PC-3 (cell line): Measurements from ENCODE around the gene RBM20. TPM values are rescaled to one million over a fixed set of nuclear protein-coding genes. Genes with fewer than 3 reads are reported as not detected.

ENCODE experiments used
- ATAC-seq: fragments of 200-7000 bp; cut with Tn5 transposase; 2 replicates; pipeline ENCODE4 v1.9.1; 2020; ENCODE audit warnings: mild to moderate bottlenecking, moderate library complexity
- BruUV-seq: library from RNA; stranded (reverse); fragments of 400-500 nt; replicated peaks from 2 replicates; lab custom pipeline; 2021; lab: Mats Ljungman, UMichigan
- CTCF ChIA-PET: fragments of 300-600 bp; sonication (Branson Sonifier 250); formaldehyde crosslinking; loops from one replicate; lab custom pipeline; 2022; ENCODE audit warnings: antibody characterized with exemption; lab: Charles Lee
- POLR2A ChIA-PET: fragments of 300-600 bp; sonication (Branson Sonifier 250); formaldehyde crosslinking; loops from one replicate; lab custom pipeline; 2022; ENCODE audit warnings: antibody characterized with exemption; ENCODE audit not compliant: unreplicated experiment; lab: Charles Lee
- DNase-seq: peaks from one replicate; pipeline ENCODE4 v3.0.0-alpha.2; 2015
- H2AFZ ChIP-seq: fragments of 300-600 bp; sonication (generic); 2 replicates; pipeline ENCODE4 v1.6.0; 2016; ENCODE audit warnings: antibody characterized with exemption, low read length
- H3F3A ChIP-seq: fragments of 300-600 bp; sonication (generic); one replicate; pipeline ENCODE4 v1.6.0; 2017; ENCODE audit warnings: antibody characterized with exemption, low read length, control low read depth, mild to moderate bottlenecking; ENCODE audit not compliant: unreplicated experiment
- H3K27ac ChIP-seq: fragments of 300-600 bp; sonication (generic); 2 replicates; pipeline ENCODE4 v1.5.1; 2016; ENCODE audit warnings: mild to moderate bottlenecking, low read length
- H3K27me3 ChIP-seq: fragments of 300-600 bp; sonication (generic); 2 replicates; pipeline ENCODE4 v1.6.1; 2016; ENCODE audit warnings: low read length, mixed read lengths
- H3K36me3 ChIP-seq: fragments of 300-600 bp; sonication (generic); 2 replicates; pipeline ENCODE4 v1.6.1; 2016; ENCODE audit warnings: low read depth, mixed run types, low read length, mixed read lengths
- H3K4me1 ChIP-seq: fragments of 300-600 bp; sonication (generic); 2 replicates; pipeline ENCODE4 v1.5.1; 2016; ENCODE audit warnings: low read length; ENCODE audit not compliant: insufficient read depth
- H3K4me2 ChIP-seq: fragments of 300-600 bp; sonication (generic); 2 replicates; pipeline ENCODE4 v1.6.0; 2016; ENCODE audit warnings: low read length
- H3K4me3 ChIP-seq: fragments of 300-600 bp; sonication (generic); 2 replicates; pipeline ENCODE4 v1.5.1; 2016; ENCODE audit warnings: mild to moderate bottlenecking, low read length, mixed read lengths
- H3K79me2 ChIP-seq: fragments of 300-600 bp; sonication (generic); 2 replicates; pipeline ENCODE4 v1.6.1; 2017; ENCODE audit warnings: low read length, mixed read lengths
- H3K9ac ChIP-seq: fragments of 300-600 bp; sonication (generic); 2 replicates; pipeline ENCODE4 v1.6.0; 2016; ENCODE audit warnings: mild to moderate bottlenecking, low read length
- H3K9me2 ChIP-seq: fragments of 300-600 bp; sonication (generic); replicated peaks from 2 replicates; pipeline ENCODE4 v1.6.1; 2016; ENCODE audit warnings: mixed run types, low read length, mixed read lengths
- H3K9me3 ChIP-seq: fragments of 300-600 bp; sonication (generic); 2 replicates; pipeline ENCODE4 v1.6.1; 2016; ENCODE audit warnings: low read length, mixed read lengths
- H4K20me1 ChIP-seq: fragments of 300-600 bp; sonication (generic); 2 replicates; pipeline ENCODE4 v1.6.1; 2016; ENCODE audit warnings: low read length, mixed read lengths
- CTCF ChIP-seq: fragments of 300-600 bp; sonication (generic); conservative IDR thresholded peaks from 2 replicates; pipeline ENCODE4 v1.5.1; 2017; ENCODE audit warnings: antibody characterized with exemption, low read depth, mild to moderate bottlenecking, low read length
- EZH2 ChIP-seq: fragments of 300-600 bp; sonication (generic); IDR thresholded peaks from one replicate; pipeline ENCODE4 v1.6.1; 2017; ENCODE audit warnings: antibody characterized with exemption, mild to moderate bottlenecking, low read length; ENCODE audit not compliant: unreplicated experiment
- EZH2phosphoT487 ChIP-seq: fragments of 300-600 bp; sonication (generic); IDR thresholded peaks from 2 replicates; pipeline ENCODE4 v1.6.1; 2018; ENCODE audit warnings: mild to moderate bottlenecking, antibody characterized with exemption, low read length, borderline replicate concordance
- intact Hi-C: fragments of 100-400 bp; cut with micrococcal nuclease; formaldehyde crosslinking; loops from 2 replicates; pipeline ENCODE4 v1.9.0; 2023
- total RNA-seq: library from RNA; depleted of rRNA; stranded (reverse); fragments of >200 nt; gene quantifications from 2 replicates; pipeline ENCODE4 v1.2.3, GENCODE V29; 2014

Gene RBM20
- total RNA-seq, 1 experiment from 2014 or later: 0.40 TPM

- ChIA-PET POLR2A (interaction anchor here (0.6 kb wide), 1 partner anchor 17 kb away, joined by 6 read pairs; no protein-coding TSS in a partner anchor), CTCF (interaction anchor here (0.6 to 1.3 kb wide), 4 partner anchors 20 to 547 kb away, joined by 6 to 9 read pairs (median 6); partner anchors contain the start of gene SMNDC1)
- Histone ChIP-seq H3K36me3 (peaks cover 35% of the 10 kb centered on the region), H3K4me2 (no peak overlapping the region), H3K9me2 (no peaks in the 10 kb centered on the region), H3K27me3 (no peaks in the 10 kb centered on the region), H3K4me3 (no peak overlapping the region), H2AFZ (no peak overlapping the region), H3K79me2 (no peaks in the 10 kb centered on the region), H3F3A (no peaks in the 10 kb centered on the region), H3K9me3 (no peaks in the 10 kb centered on the region), H3K9ac (no peak overlapping the region), H3K4me1 (no peaks in the 10 kb centered on the region), H3K27ac (no peak overlapping the region), H4K20me1 (no peaks in the 10 kb centered on the region)
- DNase-seq (peak; percentile 70), ATAC-seq (peak; percentile 61)
- intact Hi-C loops: loop anchor here (1.0 kb wide), 1 partner anchor 294 kb away; no protein-coding TSS in a partner anchor
- no TSS peak for BruUV-seq
- TF ChIP-seq EZH2phosphoT487: no peak
- TF ChIP-seq EZH2: no peak
- peak; percentile 64 for TF ChIP-seq CTCF
Observed at GRCh38 chr10:110600487-110601101, 43.5 kb upstream of the RBM20 start.

GRCh38 chr10:110601581-110601980, 42.6 kb upstream of the RBM20 start:
- no peak overlapping the region for H3K9ac ChIP-seq
- intact Hi-C loops: no loop called here
- TF ChIP-seq EZH2: no peak
- TF ChIP-seq EZH2phosphoT487: no peak
- no peak for TF ChIP-seq CTCF
- H3K4me2 ChIP-seq: no peak overlapping the region
- H2AFZ ChIP-seq: no peak overlapping the region
- H3K4me3 ChIP-seq: no peak overlapping the region
- H3K9me3 ChIP-seq: no peaks in the 10 kb centered on the region
- H3F3A ChIP-seq: no peaks in the 10 kb centered on the region
- no peaks in the 10 kb centered on the region for H3K79me2 ChIP-seq
- H4K20me1 ChIP-seq: no peaks in the 10 kb centered on the region
- H3K27ac ChIP-seq: no peak overlapping the region
- ATAC-seq (no peak), DNase-seq (no peak)
- POLR2A ChIA-PET: no interaction called here
- no peaks in the 10 kb centered on the region for H3K9me2 ChIP-seq
- H3K27me3 ChIP-seq: no peaks in the 10 kb centered on the region
- no TSS peak for BruUV-seq
- peaks cover 30% of the 10 kb centered on the region for H3K36me3 ChIP-seq
- CTCF ChIA-PET: no interaction called here
- H3K4me1 ChIP-seq: no peaks in the 10 kb centered on the region

GRCh38 chr10:110608087-110608486, 36.0 kb upstream of the RBM20 start:
- H3K27ac ChIP-seq: no peak overlapping the region
- no peaks in the 10 kb centered on the region for H3K79me2 ChIP-seq
- no peak overlapping the region for H3K4me2 ChIP-seq
- ChIA-PET CTCF (no interaction called here), POLR2A (no interaction called here)
- H3K9ac ChIP-seq: no peak overlapping the region
- H2AFZ ChIP-seq: no peak overlapping the region
- H3K4me1 ChIP-seq: no peaks in the 10 kb centered on the region
- intact Hi-C loops: no loop called here
- TF ChIP-seq EZH2phosphoT487 (no peak), EZH2 (no peak)
- no peaks in the 10 kb centered on the region for H4K20me1 ChIP-seq
- DNase-seq: no peak
- BruUV-seq: no TSS peak
- peaks cover 10% of the 10 kb centered on the region; the same call in 1 of the 2 replicates for H3K36me3 ChIP-seq
- no peak overlapping the region for H3K4me3 ChIP-seq
- no peaks in the 10 kb centered on the region for H3K27me3 ChIP-seq
- H3K9me2 ChIP-seq: no peaks in the 10 kb centered on the region
- no peaks in the 10 kb centered on the region for H3K9me3 ChIP-seq
- no peaks in the 10 kb centered on the region for H3F3A ChIP-seq
- ATAC-seq: no peak
